Muscle layer of duodenum (tissue), 2 donors: ENCODE measurements around the gene LAMB3.

Experiments used
- H3K27ac ChIP-seq: one replicate; pipeline ENCODE4 v1.7.0; 2013; ENCODE audit warnings: mild to moderate bottlenecking, low read length
- H3K27me3 ChIP-seq: one replicate; pipeline ENCODE4 v1.7.0; 2013; ENCODE audit warnings: low read depth, mild to moderate bottlenecking, control low read depth, low read length
- H3K36me3 ChIP-seq, 2 donors: one replicate each; pipeline ENCODE4 v1.7.0; 2013; ENCODE audit warnings: low read length in 2 of 2, control low read depth in 1 of 2, mild to moderate bottlenecking in 1 of 2; ENCODE audit not compliant: insufficient read depth in 2 of 2, control insufficient read depth in 1 of 2
- H3K4me1 ChIP-seq, 2 donors: one replicate each; pipeline ENCODE4 v1.7.0; 2013; ENCODE audit warnings: low read length in 2 of 2, mild to moderate bottlenecking in 2 of 2, control low read depth in 1 of 2, moderate library complexity in 1 of 2; ENCODE audit not compliant: insufficient read depth in 2 of 2, control insufficient read depth in 1 of 2
- H3K4me3 ChIP-seq, 2 donors: one replicate each; pipeline ENCODE4 v1.7.0; 2013; ENCODE audit warnings: low read length in 2 of 2, low read depth in 1 of 2, mild to moderate bottlenecking in 1 of 2
- H3K9me3 ChIP-seq, 2 donors: one replicate each; pipeline ENCODE4 v1.7.0; 2013; ENCODE audit warnings: low read length in 2 of 2, control low read depth in 1 of 2, mild to moderate bottlenecking in 1 of 2; ENCODE audit not compliant: control insufficient read depth in 1 of 2
- donor health status: healthy.

LAMB3 gene

DNA sequence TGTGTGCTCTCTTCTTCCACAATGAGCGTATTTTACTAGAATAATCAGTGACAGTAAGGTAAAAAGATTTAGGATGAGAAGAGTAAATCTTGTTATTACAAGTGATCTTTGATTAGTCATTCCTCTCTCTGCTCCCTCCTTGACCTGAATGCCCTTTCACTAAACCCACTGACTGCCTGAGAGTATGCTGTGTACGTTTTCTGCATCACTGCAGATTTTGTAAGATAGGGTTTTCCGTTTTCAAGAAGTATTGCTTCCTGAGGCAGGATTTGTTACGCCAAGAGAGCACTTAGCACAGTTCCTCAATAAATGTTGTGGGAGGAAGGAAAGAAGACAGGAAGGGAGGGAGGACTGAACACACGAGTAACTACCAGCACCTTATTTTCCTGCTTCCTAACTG, 7.7 kb upstream of the LAMB3 start:
- no peak overlapping the region for H3K4me3 ChIP-seq
- H3K27ac ChIP-seq: no peak overlapping the region
- H3K9me3 ChIP-seq: no peaks in the 10 kb centered on the region
- peaks cover 0 to 6% of the 10 kb centered on the region in 2 donors for H3K4me1 ChIP-seq
- H3K36me3 ChIP-seq: no peaks in the 10 kb centered on the region
- H3K27me3 ChIP-seq: no peaks in the 10 kb centered on the region

GRCh38 chr1:209657918-209658317, 5.7 kb upstream of the LAMB3 start:
- Histone ChIP-seq H3K27me3 (no peaks in the 10 kb centered on the region), H3K36me3 (no peaks in the 10 kb centered on the region), H3K9me3 (no peaks in the 10 kb centered on the region), H3K27ac (no peak overlapping the region), H3K4me1 (peaks cover 6 to 12% of the 10 kb centered on the region in 2 donors), H3K4me3 (no peak overlapping the region)

GRCh38 chr1:209657140-209657879, 5.1 kb upstream of the LAMB3 start:
- Histone ChIP-seq H3K9me3 (no peaks in the 10 kb centered on the region), H3K4me1 (peaks cover 10 to 18% of the 10 kb centered on the region in 2 donors), H3K27me3 (no peaks in the 10 kb centered on the region), H3K36me3 (no peaks in the 10 kb centered on the region), H3K27ac (no peak overlapping the region), H3K4me3 (no peak overlapping the region)

GRCh38 chr1:209655411-209656231, 3.4 kb upstream of the LAMB3 start:
- no peaks in the 10 kb centered on the region for H3K36me3 ChIP-seq
- no peaks in the 10 kb centered on the region for H3K27me3 ChIP-seq
- H3K27ac ChIP-seq: no peak overlapping the region
- peaks cover 14 to 29% of the 10 kb centered on the region in 2 donors for H3K4me1 ChIP-seq
- no peak overlapping the region for H3K4me3 ChIP-seq
- no peaks in the 10 kb centered on the region for H3K9me3 ChIP-seq

GRCh38 chr1:209653915-209654351, 1.7 kb upstream of the LAMB3 start:
- H3K27ac ChIP-seq: peak overlapping the region; percentile 47
- no peaks in the 10 kb centered on the region for H3K36me3 ChIP-seq
- no peak overlapping the region for H3K4me3 ChIP-seq
- H3K27me3 ChIP-seq: no peaks in the 10 kb centered on the region
- H3K9me3 ChIP-seq: no peaks in the 10 kb centered on the region
- H3K4me1 ChIP-seq: peaks cover 30 to 33% of the 10 kb centered on the region in 2 donors

GRCh38 chr1:209652873-209653401, 712 bp upstream of the LAMB3 start:
- Histone ChIP-seq H3K4me3 (no peak overlapping the region), H3K36me3 (no peaks in the 10 kb centered on the region), H3K9me3 (no peaks in the 10 kb centered on the region), H3K27me3 (no peaks in the 10 kb centered on the region), H3K27ac (peak overlapping the region; percentile 73), H3K4me1 (peaks cover 31 to 34% of the 10 kb centered on the region in 2 donors)

GRCh38 chr1:209651138-209651587, 1.1 kb downstream of the LAMB3 start:
- Histone ChIP-seq H3K27me3 (no peaks in the 10 kb centered on the region), H3K9me3 (no peaks in the 10 kb centered on the region), H3K4me1 (peaks cover 31 to 34% of the 10 kb centered on the region in 2 donors), H3K4me3 (no peak overlapping the region), H3K36me3 (no peaks in the 10 kb centered on the region), H3K27ac (peak overlapping the region; percentile 70)

GRCh38 chr1:209650454-209650853, 1.8 kb downstream of the LAMB3 start:
- Histone ChIP-seq H3K27ac (peak overlapping the region; percentile 70), H3K4me1 (peaks cover 31 to 34% of the 10 kb centered on the region in 2 donors), H3K36me3 (no peaks in the 10 kb centered on the region), H3K27me3 (no peaks in the 10 kb centered on the region), H3K9me3 (no peaks in the 10 kb centered on the region), H3K4me3 (no peak overlapping the region)

- no peaks in the 10 kb centered on the region for H3K9me3 ChIP-seq
- H3K27me3 ChIP-seq: no peaks in the 10 kb centered on the region
- H3K36me3 ChIP-seq: no peaks in the 10 kb centered on the region
- no peak overlapping the region for H3K4me3 ChIP-seq
- H3K4me1 ChIP-seq: peaks cover 33 to 34% of the 10 kb centered on the region in 2 donors
- H3K27ac ChIP-seq: peak overlapping the region; percentile 28
Observed at GRCh38 chr1:209648931-209649776, 3.1 kb downstream of the LAMB3 start.

DNA sequence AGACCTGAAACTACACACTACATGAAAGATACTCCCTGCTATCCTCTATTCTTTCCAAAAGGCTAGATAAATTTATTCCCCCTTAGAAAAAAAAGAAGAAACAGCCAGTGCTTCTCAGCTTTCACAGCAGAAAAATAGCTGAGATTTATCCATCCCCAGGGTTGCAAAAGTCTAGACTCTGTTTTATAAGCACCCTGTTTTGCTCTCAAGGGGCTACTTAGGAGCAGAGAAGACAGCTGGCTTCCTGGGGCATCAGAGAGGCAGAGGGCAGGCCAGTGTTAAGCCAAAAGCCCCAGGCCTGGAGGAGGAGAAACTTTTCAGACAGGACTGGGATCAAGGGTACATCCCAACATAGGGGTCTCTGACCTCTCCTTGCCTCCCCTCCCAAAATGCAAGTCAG, 3.9 kb downstream of the LAMB3 start:
- no peaks in the 10 kb centered on the region for H3K27me3 ChIP-seq
- no peaks in the 10 kb centered on the region for H3K36me3 ChIP-seq
- H3K9me3 ChIP-seq: no peaks in the 10 kb centered on the region
- H3K4me3 ChIP-seq: no peak overlapping the region
- peaks cover 37 to 41% of the 10 kb centered on the region in 2 donors for H3K4me1 ChIP-seq
- no peak overlapping the region for H3K27ac ChIP-seq
